Gastrocnemius medialis (tissue), 4 donors: ENCODE data around the gene HOXD10. TPM values are rescaled to one million over a fixed set of nuclear protein-coding genes. Genes with fewer than 3 reads are reported as not detected.

Experiments
- ATAC-seq, 2 donors: fragments of 150-250 bp; one replicate each; pipeline ENCODE4 v1.9.1; 2016
- DNase-seq, 2 donors: peaks; one replicate each; pipeline ENCODE4 v3.0.0-alpha.2; 2019
- H3K27ac ChIP-seq, 4 donors: fragments of 200-600 bp; sonication (generic); 1 replicate in 1 of 4; 2 replicates in 3 of 4; pipeline ENCODE4 v1.5.1; 2016 to 2018; ENCODE audit warnings: mild to moderate bottlenecking in 2 of 4, moderate library complexity in 1 of 4
- H3K27me3 ChIP-seq, 3 donors: fragments of 200-600 bp; sonication (generic) in 2 of 3; 1 replicate in 1 of 3; 2 replicates in 2 of 3; pipeline versions ENCODE4 v1.5.1 to v1.6.0; 2016 to 2019; ENCODE audit warnings: mild to moderate bottlenecking in 1 of 3, moderate library complexity in 1 of 3
- H3K36me3 ChIP-seq, 2 donors: fragments of 200-600 bp; sonication (generic) in 1 of 2; one replicate each; pipeline ENCODE4 v1.5.1; 2017 to 2018
- H3K4me1 ChIP-seq, 2 donors: fragments of 200-600 bp; sonication (generic) in 1 of 2; one replicate each; pipeline ENCODE4 v1.5.1; 2016 to 2017; ENCODE audit warnings: mild to moderate bottlenecking in 2 of 2
- H3K4me3 ChIP-seq, 4 donors: fragments of 200-600 bp; sonication (generic) in 3 of 4; 1 replicate in 1 of 4; 2 replicates in 3 of 4; pipeline ENCODE4 v1.5.1; 2016 to 2019; ENCODE audit warnings: mild to moderate bottlenecking in 2 of 4
- H3K9me3 ChIP-seq, 3 donors: fragments of 200-600 bp; sonication (generic) in 2 of 3; 1 replicate in 1 of 3; 2 replicates in 2 of 3; pipeline ENCODE4 v1.5.1; 2016 to 2019
- CTCF ChIP-seq, 5 experiments: fragments of 450-650 bp in 3 of 5; fragments of 200-600 bp in 2 of 5; sonication (generic) in 2 of 5; IDR thresholded peaks in 4 of 5; conservative IDR thresholded peaks in 1 of 5; 1 replicate in 4 of 5; 2 replicates in 1 of 5; pipeline ENCODE4 v1.5.1; 2016 to 2019; ENCODE audit warnings: antibody characterized with exemption in 5 of 5, mild to moderate bottlenecking in 3 of 5, moderate library complexity in 3 of 5
- POLR2A ChIP-seq, 2 donors: fragments of 450-650 bp; IDR thresholded peaks; one replicate each; pipeline ENCODE4 v1.6.1; 2017; ENCODE audit warnings: antibody characterized with exemption in 2 of 2, mild to moderate bottlenecking in 2 of 2, moderate library complexity in 2 of 2
- in situ Hi-C, 4 donors: fragments of 200-750 bp; cut with MboI; loops; one replicate each; pipeline versions ENCODE4 v1.15.0 to v1.8.0; 2017; ENCODE audit warnings: low sequenced_read_pairs in 4 of 4
- intact Hi-C: fragments of 100-400 bp; cut with DNase I; formaldehyde crosslinking; loops from one replicate; pipeline ENCODE4 v1.15.1; 2023; ENCODE audit warnings: low total_unique reads
- total RNA-seq, 4 donors: library from RNA; depleted of rRNA; stranded (reverse); fragments of >200 nt; gene quantifications; one replicate each; pipeline versions ENCODE4 v1.1.0 to v1.2.3, GENCODE V29; 2016

Gene HOXD10
- total RNA-seq, 4 donors from 2014 or later = 0.15 TPM; not detected in 3

GRCh38 chr2:176138923-176139660, 22.5 kb downstream of the HOXD10 start:
- ATAC-seq (no peak), DNase-seq (no peak)
- peak overlapping the region; percentile 61 to 80 (median 74) for H3K4me3 ChIP-seq
- H3K4me1 ChIP-seq = peaks cover 17 to 22% of the 10 kb centered on the region in 2 donors
- intact Hi-C loops = no loop called here
- H3K9me3 ChIP-seq = no peaks in the 10 kb centered on the region
- TF ChIP-seq POLR2A (IDR thresholded peaks at IDR 0.05) = no peak
- TF ChIP-seq CTCF (IDR thresholded peaks at IDR 0.05 in 4 of 5, conservative IDR thresholded peaks at IDR 0.05 in 1 of 5) = no peak
- in situ Hi-C loops = loop anchor here in 3 of 4 donors (25.0 kb wide), 2 partner anchors 673 to 1023 kb away; no protein-coding TSS in a partner anchor
- H3K27ac ChIP-seq = peak overlapping the region; percentile 81 to 89 (median 86)
- no peaks in the 10 kb centered on the region for H3K36me3 ChIP-seq
- peaks cover 0 to 20% (median 19%) of the 10 kb centered on the region in 3 donors for H3K27me3 ChIP-seq

- Histone ChIP-seq H3K36me3 (no peaks in the 10 kb centered on the region), H3K27ac (peak overlapping the region; percentile 81 to 89 (median 86)), H3K9me3 (no peaks in the 10 kb centered on the region), H3K4me3 (peak overlapping the region; percentile 61 to 80 (median 74)), H3K27me3 (peaks cover 0 to 20% (median 19%) of the 10 kb centered on the region in 3 donors), H3K4me1 (peaks cover 16 to 20% of the 10 kb centered on the region in 2 donors)
- no peak for DNase-seq
- no peak for TF ChIP-seq CTCF (IDR thresholded peaks at IDR 0.05 in 4 of 5, conservative IDR thresholded peaks at IDR 0.05 in 1 of 5)
- TF ChIP-seq POLR2A (IDR thresholded peaks at IDR 0.05) = peak in 1 of 2 donors; percentile 19
- in situ Hi-C loops = loop anchor here in 3 of 4 donors (5.0 to 25.0 kb wide), 5 partner anchors 312 to 1022 kb away; no protein-coding TSS in a partner anchor
- peak; percentile 18 to 19 for ATAC-seq
- intact Hi-C loops = loop anchor here (1.0 to 5.0 kb wide), 5 partner anchors 47 to 498 kb away; partner anchors contain the start of genes HOXD1 and MTX2
These were observed 23.3 kb downstream of the HOXD10 start for GRCh38 chr2:176139661-176140512.

GRCh38 chr2:176140513-176141317, 24.1 kb downstream of the HOXD10 start:
- H3K27ac ChIP-seq = peak overlapping the region; percentile 81 to 89 (median 86)
- in situ Hi-C loops = loop anchor here in 3 of 4 donors (5.0 to 25.0 kb wide), 5 partner anchors 312 to 1022 kb away; no protein-coding TSS in a partner anchor
- TF ChIP-seq POLR2A (IDR thresholded peaks at IDR 0.05) (no peak), CTCF (IDR thresholded peaks at IDR 0.05 in 4 of 5, conservative IDR thresholded peaks at IDR 0.05 in 1 of 5) (peak; percentile 86 to 95 (median 90))

GRCh38 chr2:176142281-176142680, 25.7 kb downstream of the HOXD10 start:
- in situ Hi-C loops (loop anchor here in 3 of 4 donors (5.0 to 25.0 kb wide), 5 partner anchors 310 to 1020 kb away; no protein-coding TSS in a partner anchor), intact Hi-C loops (loop anchor here (5.0 kb wide), 1 partner anchor 45 kb away; the partner anchor contains the start of gene HOXD1)
- no peak for TF ChIP-seq POLR2A (IDR thresholded peaks at IDR 0.05)
- DNase-seq (no peak), ATAC-seq (no peak)
- H3K27ac ChIP-seq = no peak overlapping the region
- no peaks in the 10 kb centered on the region for H3K36me3 ChIP-seq
- peaks cover 6 to 12% of the 10 kb centered on the region in 2 donors for H3K4me1 ChIP-seq
- H3K27me3 ChIP-seq = peaks cover 0 to 15% (median 14%) of the 10 kb centered on the region in 3 donors
- H3K4me3 ChIP-seq = no peak overlapping the region
- no peaks in the 10 kb centered on the region for H3K9me3 ChIP-seq

More at GRCh38 chr2:176140513-176141317, 24.1 kb downstream of the HOXD10 start:
- Histone ChIP-seq H3K27me3 (peaks cover 0 to 23% (median 20%) of the 10 kb centered on the region in 3 donors), H3K4me1 (peaks cover 11 to 12% of the 10 kb centered on the region in 2 donors), H3K36me3 (no peaks in the 10 kb centered on the region), H3K9me3 (no peaks in the 10 kb centered on the region), H3K4me3 (peak overlapping the region; percentile 61 to 80 (median 74))
- intact Hi-C loops = loop anchor here (1.0 to 5.0 kb wide), 5 partner anchors 47 to 498 kb away; partner anchors contain the start of genes HOXD1 and MTX2
- ATAC-seq (peak; percentile 53 to 69), DNase-seq (peak in 1 of 2 donors; percentile 39)
